ENCODE measurements around the gene CAPN9.
A peak's percentile ranks its signal among the peaks of the same experiment; 100 is the strongest.
"Not testable (repeated sequence)": the region's sequence is repeated elsewhere in the genome, so short reads cannot be mapped to it uniquely, and the experiment has no call there.

Gene CAPN9

GRCh38 chr1:230749635-230750034, 2.4 kb downstream of the CAPN9 start:
- DNase-seq: no peak

GRCh38 chr1:230750576-230750975, 3.4 kb downstream of the CAPN9 start:
- DNase-seq: no peak

GRCh38 chr1:230750986-230751625, 3.9 kb downstream of the CAPN9 start:
- no peak for DNase-seq

DNA sequence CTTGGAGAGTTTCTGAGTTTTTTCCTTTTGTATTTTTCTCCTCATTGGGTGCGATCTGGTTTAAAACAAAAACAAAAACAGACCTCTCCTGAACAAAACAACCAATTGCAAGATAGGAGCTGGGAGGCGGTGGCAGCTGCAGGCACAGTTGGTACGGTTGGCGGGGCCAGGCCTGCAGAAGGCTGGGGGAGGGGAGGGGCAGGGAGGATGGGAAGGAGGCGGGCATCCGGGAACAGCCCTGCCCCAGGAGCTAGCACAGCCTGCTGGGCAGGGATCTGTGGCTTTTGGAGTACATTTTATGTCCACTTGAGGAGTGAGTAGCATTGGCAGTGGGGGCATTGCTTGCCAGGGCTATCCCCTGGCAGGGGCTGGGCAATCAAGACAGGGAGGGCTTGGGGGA, 5.2 kb downstream of the CAPN9 start:
- no peak for DNase-seq

DNA sequence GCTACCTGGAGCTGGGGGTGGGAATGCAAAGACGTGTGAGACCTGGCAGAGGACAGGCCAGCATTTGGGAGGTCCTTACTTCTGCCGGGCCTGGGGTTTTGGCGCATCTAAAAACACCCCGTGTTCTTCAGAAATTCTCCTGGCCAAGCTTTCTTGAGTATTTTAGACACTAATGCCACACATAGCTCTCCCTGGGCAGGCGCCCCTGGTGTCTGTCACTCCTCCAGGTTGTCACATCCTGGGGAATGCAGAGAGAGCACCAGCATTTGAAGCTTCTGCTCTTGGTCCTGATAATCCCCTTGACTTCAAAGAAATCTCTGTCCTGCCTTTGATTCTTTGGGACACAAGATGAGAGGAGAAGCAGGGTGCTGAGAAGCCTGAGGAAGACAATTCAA, 6.0 kb downstream of the CAPN9 start:
- DNase-seq: no peak

DNA sequence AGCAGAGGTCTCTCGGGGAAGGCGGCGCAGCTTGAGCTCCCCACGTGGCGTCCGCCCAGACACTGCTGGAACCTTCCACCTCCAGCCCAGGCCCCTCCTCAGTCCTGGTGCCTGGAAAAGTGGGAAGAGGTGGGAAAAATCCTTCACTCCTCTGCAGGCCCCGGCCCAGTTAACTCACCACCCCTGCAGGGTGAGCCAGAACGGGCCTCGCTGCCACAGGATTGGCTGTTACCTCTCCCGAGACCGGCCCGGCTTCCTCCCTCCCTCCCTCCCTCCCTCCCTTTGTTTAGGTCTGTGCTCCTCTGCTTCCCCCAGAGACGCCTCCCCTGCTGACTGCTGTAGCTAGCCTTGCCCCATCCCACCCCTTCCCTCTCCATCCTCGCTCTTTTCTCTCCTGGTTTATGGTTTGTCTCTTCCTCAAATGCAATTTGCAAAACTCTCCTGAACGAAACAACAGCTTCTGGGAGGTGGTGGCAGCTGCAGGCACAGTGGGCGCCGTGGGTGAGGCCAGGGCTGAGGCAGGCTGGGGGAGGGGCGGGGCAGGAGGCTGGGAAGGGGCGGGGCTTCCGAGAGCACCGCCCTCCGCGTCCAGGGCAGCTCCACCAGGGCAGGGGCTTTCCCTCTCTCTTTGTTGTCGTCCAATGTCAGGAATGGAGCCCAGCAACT, 6.5 kb downstream of the CAPN9 start:
- DNase-seq: peak in 1 of 2 donors; percentile 47

- DNase-seq: no peak
These were observed 7.6 kb downstream of the CAPN9 start for GRCh38 chr1:230754796-230755195.

DNA sequence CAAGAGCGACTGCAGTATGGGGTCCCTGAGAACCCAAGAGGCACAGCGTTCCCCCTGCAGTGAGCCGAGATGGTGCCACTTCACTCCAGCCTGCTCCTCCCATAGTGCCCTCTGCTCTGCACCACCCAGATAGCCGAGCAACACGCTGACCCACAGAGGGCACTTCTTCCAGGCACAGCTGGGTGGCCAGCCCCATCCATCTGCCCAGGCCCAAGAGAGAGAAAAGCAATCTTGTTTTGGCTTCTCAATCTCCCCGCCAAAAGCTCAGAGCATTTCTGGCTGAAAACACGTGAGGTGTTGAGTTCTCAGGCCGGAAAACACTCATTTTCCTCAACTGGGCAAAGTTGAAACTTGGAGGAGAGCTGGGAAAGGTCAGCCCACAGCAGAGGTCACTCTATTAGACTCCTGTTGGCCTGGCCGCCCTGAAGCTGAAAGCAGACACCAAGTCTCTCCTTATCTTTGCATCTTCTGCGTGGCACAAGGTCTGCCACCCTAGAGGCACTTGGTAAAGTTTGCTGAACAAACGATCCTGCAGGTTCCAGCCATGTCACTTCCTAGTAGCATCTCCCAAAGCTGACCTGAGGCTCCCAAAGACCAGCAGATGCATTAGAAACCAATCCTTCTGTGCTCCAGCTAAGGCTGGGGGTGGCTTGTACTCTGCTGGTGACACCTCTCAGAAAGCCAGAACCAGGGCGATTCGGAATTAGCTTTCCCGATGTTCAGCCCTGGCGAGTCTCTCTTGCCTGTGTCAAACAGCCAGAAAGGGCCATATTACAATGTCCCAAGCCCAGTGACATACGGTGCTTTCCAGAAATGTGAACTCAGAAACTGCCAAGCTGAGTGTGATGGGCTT, 10.9 kb downstream of the CAPN9 start:
- DNase-seq: no peak

- DNase-seq: no peak
These were observed 11.7 kb downstream of the CAPN9 start for GRCh38 chr1:230758709-230759368.

GRCh38 chr1:230759369-230760065, 12.3 kb downstream of the CAPN9 start:
- DNase-seq: no peak

DNA sequence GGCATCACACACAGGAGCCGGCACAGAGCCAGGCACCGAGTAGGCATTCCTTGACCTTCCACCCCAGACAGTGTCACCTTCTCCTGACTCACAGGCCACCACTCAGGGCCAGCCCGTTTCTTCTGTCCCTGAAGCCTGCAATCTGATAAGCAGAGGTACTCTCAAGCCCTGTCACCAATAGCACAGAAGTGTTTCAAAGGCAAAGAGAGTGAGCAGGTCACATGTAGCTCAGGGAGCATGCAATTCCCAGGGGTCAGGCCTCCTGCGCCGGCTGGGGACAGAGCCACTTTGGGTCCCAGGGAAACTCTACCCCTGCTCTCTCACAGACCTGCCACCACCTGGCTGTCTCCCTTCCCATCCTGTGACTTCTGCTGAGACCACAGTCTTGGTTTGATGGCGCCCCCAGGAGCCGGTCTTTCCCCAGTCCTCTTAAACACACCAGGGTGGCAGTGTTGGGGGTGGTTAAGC, 13.2 kb downstream of the CAPN9 start:
- no peak for DNase-seq

DNA sequence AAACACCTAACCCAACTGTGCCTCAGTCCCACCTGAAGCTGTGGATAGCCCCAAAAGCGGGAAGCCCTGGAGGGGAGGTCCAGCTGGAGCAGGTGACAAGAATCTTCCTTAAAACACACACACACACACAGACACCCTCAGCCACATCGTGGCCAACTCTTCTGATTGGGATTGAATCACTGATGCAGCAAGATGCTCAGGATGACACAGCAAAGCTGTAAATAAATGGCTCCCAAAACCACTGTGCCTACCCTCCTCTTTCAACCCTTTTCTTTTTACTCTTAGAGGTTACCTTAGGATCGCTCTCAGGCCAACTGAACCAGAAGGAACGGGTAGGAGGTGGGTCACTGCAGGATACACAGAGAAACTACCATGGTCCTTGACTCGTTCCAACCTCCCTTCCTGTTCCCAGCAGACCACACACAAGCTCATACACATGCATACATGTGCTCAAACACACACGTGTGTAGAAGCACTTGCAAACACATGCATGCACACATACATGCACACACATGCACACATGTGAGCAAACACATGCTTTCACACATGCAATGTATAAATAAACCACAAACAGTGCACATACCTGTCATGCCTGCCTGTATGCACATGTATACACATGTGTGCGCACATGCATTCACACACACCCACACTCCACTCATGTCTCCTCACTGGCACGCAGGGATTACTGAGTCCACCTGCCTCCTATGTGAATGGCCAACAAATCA, 14.4 kb downstream of the CAPN9 start:
- no peak for DNase-seq

- DNase-seq: no peak
These were observed 16.9 kb downstream of the CAPN9 start for GRCh38 chr1:230763927-230764591.

DNA sequence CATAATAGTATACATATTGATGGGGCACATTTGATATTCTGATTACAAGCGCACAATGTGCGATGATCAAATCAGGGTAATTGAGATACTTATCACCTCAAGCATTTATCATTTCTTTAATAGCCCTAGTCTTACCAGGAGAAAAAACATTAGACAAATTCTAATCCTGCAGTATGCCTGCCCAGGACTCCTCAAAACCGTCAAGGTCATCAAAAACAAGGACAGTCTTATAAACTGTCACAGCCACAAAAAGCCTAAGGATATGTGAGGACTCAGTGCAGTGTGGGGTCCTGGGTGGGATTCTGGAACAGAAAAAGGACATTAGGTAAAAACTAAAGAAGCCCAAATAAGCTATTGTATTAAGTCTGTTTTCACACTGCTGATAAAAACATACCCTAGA, 19.1 kb downstream of the CAPN9 start:
- no peak for DNase-seq

DNA sequence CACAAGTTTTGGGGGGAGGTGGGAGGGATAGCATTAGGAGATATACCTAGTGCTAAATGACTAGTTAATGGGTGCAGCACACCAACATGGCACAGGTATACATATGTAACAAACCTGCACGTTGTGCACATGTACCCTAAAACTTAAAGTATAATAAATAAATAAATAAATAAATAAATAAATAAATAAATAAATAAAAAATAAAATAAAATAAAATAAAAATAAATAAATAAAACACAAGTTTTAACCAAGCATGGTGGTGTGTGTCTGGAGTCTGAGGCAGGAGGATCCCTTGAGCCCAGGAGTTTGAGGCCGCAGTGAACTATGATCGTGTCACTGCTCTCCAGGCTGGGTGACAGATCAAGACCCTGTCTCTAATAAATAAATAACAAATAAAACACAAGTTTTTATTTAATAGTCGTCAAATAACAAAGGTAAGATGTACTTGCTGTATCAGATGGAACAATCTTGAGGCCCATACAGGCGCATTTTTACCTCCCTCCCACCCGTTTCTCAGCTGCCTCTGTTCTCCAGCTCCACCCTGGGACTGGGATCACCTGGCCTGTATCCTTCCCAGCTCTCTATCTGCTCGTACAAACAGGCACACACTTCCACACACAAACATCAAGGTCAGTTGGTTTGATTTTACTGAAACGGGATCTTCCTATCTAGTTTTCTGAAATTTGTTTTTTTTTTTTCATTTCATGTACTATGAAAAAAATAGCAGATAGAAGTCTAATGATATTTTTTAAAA, 20.8 kb downstream of the CAPN9 start:
- not testable (repeated sequence) for DNase-seq

DNA sequence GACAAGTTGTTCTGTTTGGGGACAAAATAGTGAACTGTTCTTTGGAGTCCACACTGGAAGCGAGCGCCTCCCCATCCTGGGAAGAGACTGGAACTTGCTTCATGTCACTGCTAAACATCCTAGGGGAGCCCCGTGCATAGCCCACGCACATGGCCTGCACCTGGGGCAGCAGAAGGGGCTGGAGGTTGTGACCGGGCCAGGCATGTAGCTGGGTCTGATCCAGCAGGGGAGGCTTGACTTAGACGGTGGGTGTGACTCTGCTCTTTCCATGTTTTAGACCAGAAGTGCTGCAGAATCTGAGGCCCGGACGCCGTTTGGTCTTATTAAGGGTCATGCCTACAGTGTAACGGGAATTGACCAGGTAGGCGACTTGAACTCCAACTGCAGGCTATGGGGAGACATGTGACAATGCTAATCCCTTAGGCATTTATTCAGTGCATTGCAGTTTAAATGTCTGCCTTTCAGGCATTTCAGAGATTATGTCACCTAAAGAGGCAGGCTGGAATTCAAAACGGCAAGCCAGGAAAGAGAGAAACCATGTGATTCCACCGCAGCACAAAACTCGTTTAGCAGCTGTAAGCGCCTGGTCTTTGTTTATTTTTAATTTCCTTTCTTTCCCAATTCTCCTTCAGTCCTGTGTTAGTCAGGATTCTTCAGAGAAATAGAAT, 21.8 kb downstream of the CAPN9 start:
- no peak for DNase-seq

- no peak for DNase-seq
These were observed 23.1 kb downstream of the CAPN9 start for GRCh38 chr1:230770317-230770716.

DNA sequence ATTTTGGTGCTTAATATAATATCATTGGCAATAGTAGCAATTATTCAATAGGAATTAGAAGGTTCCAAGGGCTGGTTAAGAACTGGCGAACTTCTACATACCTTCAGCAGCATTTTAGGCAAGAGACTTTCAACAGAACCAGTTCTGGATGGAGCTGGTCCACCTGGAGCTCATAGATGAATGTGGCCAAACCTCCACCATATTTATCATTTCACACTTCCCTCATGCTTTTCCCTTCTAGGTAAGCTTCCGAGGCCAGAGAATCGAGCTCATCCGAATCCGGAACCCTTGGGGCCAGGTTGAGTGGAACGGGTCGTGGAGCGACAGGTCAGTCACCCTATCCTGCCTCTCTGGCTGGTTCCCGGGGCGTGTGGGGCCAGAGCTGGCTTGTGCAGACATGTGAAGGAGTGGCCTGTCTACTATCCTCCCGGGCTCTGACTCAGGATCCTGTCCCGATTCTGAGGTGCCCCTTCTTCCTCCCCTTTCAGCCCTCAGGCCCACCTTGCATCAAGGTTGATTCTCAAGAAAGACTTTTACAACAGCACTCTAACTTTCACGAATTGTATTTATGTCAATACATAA, 24.7 kb downstream of the CAPN9 start:
- no peak for DNase-seq
